B cell (primary cell): ENCODE results near the gene CHST2. TPM values are rescaled to one million over a fixed set of nuclear protein-coding genes. Genes with fewer than 3 reads are reported as not detected.

Source experiments
- ATAC-seq: fragments of 200-7000 bp; cut with Tn5 transposase; one replicate; pipeline ENCODE4 v1.10.0; 2021; ENCODE audit warnings: low read depth, mild to moderate bottlenecking, moderate number of reproducible peaks, moderate library complexity
- CTCF ChIA-PET: fragments of 350-600 bp; sonication (Branson Sonifier 250); formaldehyde crosslinking; loops from one replicate; lab custom pipeline; 2021; ENCODE audit warnings: antibody characterized with exemption, inconsistent platforms; lab: Charles Lee
- POLR2A ChIA-PET: fragments of 350-600 bp; sonication (Branson Sonifier 250); formaldehyde crosslinking; loops from one replicate; lab custom pipeline; 2021; ENCODE audit warnings: antibody characterized with exemption; lab: Charles Lee
- DNase-seq: peaks from one replicate; pipeline ENCODE4 v3.0.0; 2013
- H2AFZ ChIP-seq: 2 replicates; pipeline ENCODE4 v1.6.1; 2012; ENCODE audit warnings: mild to moderate bottlenecking, low read depth, low read length; ENCODE audit not compliant: insufficient read depth, poor library complexity, severe bottlenecking
- H3K27ac ChIP-seq, 2 donors: 1 replicate in 1 of 2; 2 replicates in 1 of 2; pipeline ENCODE4 v1.5.1; 2012 to 2013; ENCODE audit warnings: low read length in 2 of 2, mild to moderate bottlenecking in 2 of 2, moderate library complexity in 1 of 2
- H3K27me3 ChIP-seq, 4 experiments: fragments of 200-600 bp in 1 of 4; sonication (generic) in 1 of 4; replicated peaks in 1 of 4; 1 replicate in 2 of 4; 2 replicates in 2 of 4; pipeline versions ENCODE4 v1.6.1 to v1.7.0; 2013 to 2016; ENCODE audit warnings: low read length in 3 of 4, mild to moderate bottlenecking in 2 of 4, mixed read lengths in 1 of 4, moderate library complexity in 1 of 4; ENCODE audit not compliant: insufficient read depth in 4 of 4, control insufficient read depth in 3 of 4; ENCODE audit errors: control extremely low read depth in 1 of 4
- H3K36me3 ChIP-seq, 2 experiments: replicated peaks in 1 of 2; 1 replicate in 1 of 2; 2 replicates in 1 of 2; pipeline versions ENCODE4 v1.6.1 to v1.7.1; 2013; ENCODE audit warnings: low read length in 1 of 2; ENCODE audit not compliant: insufficient read depth in 2 of 2, control insufficient read depth in 1 of 2; ENCODE audit errors: control extremely low read depth in 1 of 2, extremely low read depth in 1 of 2
- H3K4me1 ChIP-seq, 2 donors: fragments of 200-600 bp in 1 of 2; sonication (generic) in 1 of 2; 1 replicate in 1 of 2; 2 replicates in 1 of 2; pipeline versions ENCODE4 v1.5.1 to v1.6.1; 2013 to 2017; ENCODE audit warnings: low read length in 2 of 2; ENCODE audit not compliant: control insufficient read depth in 2 of 2, insufficient read depth in 2 of 2
- H3K4me2 ChIP-seq: replicated peaks from 2 replicates; pipeline ENCODE3; 2012; ENCODE audit warnings: mild to moderate bottlenecking, low read depth, low read length; ENCODE audit not compliant: poor library complexity, severe bottlenecking
- H3K4me3 ChIP-seq, 5 experiments: fragments of 200-600 bp in 1 of 5; sonication (generic) in 1 of 5; 1 replicate in 3 of 5; 2 replicates in 2 of 5; pipeline versions ENCODE4 v1.5.1 to v1.7.0; 2011 to 2016; ENCODE audit warnings: low read length in 4 of 5, mild to moderate bottlenecking in 4 of 5, low read depth in 2 of 5, control low read depth in 1 of 5, moderate library complexity in 1 of 5; ENCODE audit not compliant: insufficient read depth in 1 of 5; ENCODE audit errors: control extremely low read depth in 1 of 5, extremely low read depth in 1 of 5
- H3K79me2 ChIP-seq: fragments of 200-600 bp; sonication (generic); one replicate; pipeline ENCODE4 v1.6.0; 2016; ENCODE audit warnings: low read length; ENCODE audit not compliant: control insufficient read depth, insufficient read depth
- H3K9ac ChIP-seq: fragments of 200-600 bp; sonication (generic); 2 replicates; pipeline ENCODE4 v1.6.1; 2017; ENCODE audit warnings: mild to moderate bottlenecking, low read length, moderate library complexity
- H3K9me3 ChIP-seq, 3 donors: one replicate each; pipeline versions ENCODE4 v1.6.1 to v1.7.1; 2013; ENCODE audit warnings: low read length in 2 of 3; ENCODE audit not compliant: control insufficient read depth in 2 of 3, insufficient read depth in 1 of 3; ENCODE audit errors: control extremely low read depth in 1 of 3
- H4K20me1 ChIP-seq: 2 replicates; pipeline ENCODE4 v1.6.0; 2012; ENCODE audit warnings: mild to moderate bottlenecking, low read length; ENCODE audit not compliant: insufficient read depth, control insufficient read depth, poor library complexity, severe bottlenecking
- H3K27ac Mint-ChIP-seq: one replicate; pipeline ENCODE4 v1.8.0; 2021; ENCODE audit warnings: mixed read lengths
- H3K27me3 Mint-ChIP-seq: one replicate; pipeline ENCODE4 v1.8.0; 2021; ENCODE audit warnings: mixed read lengths
- H3K4me1 Mint-ChIP-seq: one replicate; pipeline ENCODE4 v1.8.0; 2021; ENCODE audit warnings: mixed read lengths
- H3K4me3 Mint-ChIP-seq: one replicate; pipeline ENCODE4 v1.8.0; 2021; ENCODE audit warnings: mixed read lengths
- H3K9me3 Mint-ChIP-seq: one replicate; pipeline ENCODE4 v1.8.0; 2022; ENCODE audit warnings: mixed read lengths; ENCODE audit not compliant: insufficient read depth
- CTCF ChIP-seq: fragments of 200-600 bp; IDR thresholded peaks from one replicate; pipeline ENCODE4 v1.8.0; 2022; ENCODE audit warnings: antibody characterized with exemption, mild to moderate bottlenecking
- EZH2 ChIP-seq: IDR thresholded peaks from 2 replicates; pipeline ENCODE4 v1.6.1; 2012; ENCODE audit warnings: borderline replicate concordance, low read depth, mild to moderate bottlenecking, moderate library complexity, low read length; ENCODE audit not compliant: insufficient read depth, poor library complexity, severe bottlenecking
- WGBS: methylation state at CpG from one replicate; pipeline ENCODE4 v1.1.5; 2013; ENCODE audit warnings: missing lambda C conversion rate; ENCODE audit not compliant: insufficient coverage; 5-methylcytosine and 5-hydroxymethylcytosine counted together
- intact Hi-C: fragments of 100-400 bp; cut with micrococcal nuclease; formaldehyde crosslinking; loops from one replicate; pipeline ENCODE4 v1.10.0; 2022
- polyA plus RNA-seq: library from polyadenylated mRNA; depleted of rRNA; stranded (reverse); fragments of >200 nt; gene quantifications from 2 replicates; pipeline ENCODE4 v1.2.3, GENCODE V29; 2012
- total RNA-seq, 2 donors: library from RNA; stranded (reverse); fragments of 120-200 nt in 1 of 2; gene quantifications; 1 replicate in 1 of 2; 2 replicates in 1 of 2; pipeline versions ENCODE4 v1.2.3 to v1.2.4, GENCODE V29; 2013 to 2022

Gene CHST2
- total and polyA plus RNA-seq, 2 donors (not counting 1 experiment from before 2014, with no cell fraction given) = 5.2 to 25.0 TPM

DNA sequence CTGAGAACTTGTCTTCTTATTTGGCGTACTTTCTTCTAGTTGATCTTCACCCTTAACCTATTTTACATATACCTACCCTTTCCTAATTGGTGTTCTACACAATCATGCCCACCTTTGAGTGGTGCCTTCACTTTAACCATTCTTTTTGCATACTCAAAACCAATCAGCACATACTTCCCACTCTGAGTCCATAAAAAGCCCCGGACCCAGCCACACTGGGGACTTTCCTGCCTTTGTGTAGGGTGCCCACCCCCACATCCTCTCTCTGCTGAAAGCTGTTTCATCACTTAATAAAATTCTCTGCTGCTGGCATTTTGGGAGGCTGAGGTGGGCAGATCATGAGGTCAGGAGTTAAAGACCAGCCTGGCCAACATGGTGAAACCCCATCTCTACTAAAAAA, 15.9 kb upstream of the CHST2 start:
- 71% methylated on average over 2 of the region's 2 CpGs for WGBS
- Mint-ChIP-seq H3K9me3 (peaks cover 10% of the 10 kb centered on the region), H3K27me3 (peaks cover 5% of the 10 kb centered on the region), H3K27ac (no peak overlapping the region), H3K4me3 (no peak overlapping the region), H3K4me1 (no peaks in the 10 kb centered on the region)
- no peak overlapping the region for H3K4me2 ChIP-seq
- H3K9me3 ChIP-seq = peaks cover 2 to 27% (median 17%) of the 10 kb centered on the region in 3 donors
- H3K27ac ChIP-seq = no peak overlapping the region
- no peak for ATAC-seq
- no peak overlapping the region for H2AFZ ChIP-seq
- no peaks in the 10 kb centered on the region for H3K79me2 ChIP-seq
- no peaks in the 10 kb centered on the region for H3K4me1 ChIP-seq
- intact Hi-C loops = no loop called here
- no peaks in the 10 kb centered on the region for H4K20me1 ChIP-seq
- TF ChIP-seq EZH2 (no peak), CTCF (no peak)
- H3K36me3 ChIP-seq = no peaks in the 10 kb centered on the region
- H3K9ac ChIP-seq = no peak overlapping the region
- no peak for DNase-seq
- peaks cover 0 to 6% (median 0%) of the 10 kb centered on the region in 4 experiments for H3K27me3 ChIP-seq
- ChIA-PET POLR2A (no interaction called here), CTCF (no interaction called here)
- no peak overlapping the region for H3K4me3 ChIP-seq

DNA sequence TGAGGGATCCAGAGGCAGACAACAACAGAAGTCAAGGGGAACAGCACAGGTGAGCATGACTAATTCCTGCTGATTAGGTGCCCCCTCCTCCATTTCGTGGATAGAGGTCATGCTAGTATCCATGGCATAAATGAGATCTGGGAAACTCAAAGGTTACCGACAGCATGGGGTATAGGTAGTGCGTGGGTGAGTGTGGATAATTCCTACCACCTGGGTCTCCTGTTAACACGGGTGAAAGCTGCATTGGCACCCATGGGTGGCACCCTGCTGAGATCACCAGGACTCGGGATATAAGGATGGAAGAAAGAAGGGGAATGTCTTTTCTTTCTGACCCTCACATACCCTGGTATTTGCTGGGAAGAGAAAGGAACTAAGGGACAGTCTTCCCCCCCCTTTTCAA, 14.4 kb upstream of the CHST2 start:
- no peak overlapping the region for H3K27ac Mint-ChIP-seq
- ATAC-seq = no peak

More for the DNA sequence above, 14.4 kb upstream of the CHST2 start:
- ChIA-PET POLR2A (no interaction called here), CTCF (no interaction called here)
- no peak overlapping the region for H3K4me3 Mint-ChIP-seq
- Histone ChIP-seq H3K27me3 (peaks cover 0 to 6% (median 0%) of the 10 kb centered on the region in 4 experiments), H4K20me1 (no peaks in the 10 kb centered on the region), H3K4me3 (no peak overlapping the region), H3K9ac (no peak overlapping the region), H3K4me2 (no peak overlapping the region), H3K4me1 (no peaks in the 10 kb centered on the region), H3K9me3 (peaks cover 2 to 27% (median 17%) of the 10 kb centered on the region in 3 donors), H2AFZ (no peak overlapping the region), H3K79me2 (no peaks in the 10 kb centered on the region), H3K27ac (no peak overlapping the region), H3K36me3 (no peaks in the 10 kb centered on the region)
- intact Hi-C loops = no loop called here
- no peaks in the 10 kb centered on the region for H3K4me1 Mint-ChIP-seq
- peaks cover 5% of the 10 kb centered on the region for H3K27me3 Mint-ChIP-seq
- TF ChIP-seq EZH2 = no peak
- TF ChIP-seq CTCF = no peak
- DNase-seq = no peak
- WGBS = 67% methylated on average over 3 of the region's 5 CpGs
- H3K9me3 Mint-ChIP-seq = peaks cover 10% of the 10 kb centered on the region
